ENCODE measurements around the gene STIP1.

DNA sequence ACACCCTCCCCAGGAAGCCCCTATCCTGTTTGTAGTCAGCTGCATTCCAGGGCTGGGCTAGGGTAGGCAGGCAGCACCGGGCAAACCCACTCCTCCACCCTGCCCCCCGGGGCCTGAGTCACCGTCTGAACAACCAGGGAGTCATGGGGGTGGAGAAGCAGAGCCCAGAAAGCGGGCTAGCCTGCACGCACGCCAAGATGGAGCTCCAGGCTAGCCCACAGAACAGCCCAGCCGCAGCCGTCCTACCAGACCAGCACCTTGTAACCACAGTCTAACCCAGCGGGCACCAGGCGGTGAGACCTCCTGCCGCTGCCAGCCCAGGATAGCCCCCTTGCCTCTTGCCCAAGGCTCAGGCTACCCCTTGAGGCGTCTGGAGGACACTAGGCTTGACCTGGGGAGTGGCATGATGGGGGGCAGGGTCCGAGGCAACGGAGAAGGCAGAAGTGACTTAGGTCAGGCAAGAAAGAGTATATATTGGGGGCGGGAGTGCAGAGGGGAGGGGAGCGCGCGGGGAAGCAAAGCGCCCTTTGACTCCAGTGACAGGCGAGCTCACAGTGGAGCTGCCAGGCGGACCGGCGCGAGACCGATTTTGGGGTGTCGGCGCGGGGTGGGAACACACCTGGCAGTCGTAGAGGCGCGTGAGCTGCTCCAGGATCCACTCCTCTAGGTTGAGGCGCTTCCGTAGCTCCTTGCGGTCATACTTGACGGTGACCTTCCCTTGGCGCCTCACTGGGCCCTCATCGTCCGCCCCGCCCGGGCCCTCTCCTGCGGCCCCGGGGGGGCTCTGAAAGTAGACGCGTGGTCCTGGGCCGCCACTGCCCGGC lies 60.0 kb downstream of the STIP1 start:
- TF ChIP-seq, protein P1, sequence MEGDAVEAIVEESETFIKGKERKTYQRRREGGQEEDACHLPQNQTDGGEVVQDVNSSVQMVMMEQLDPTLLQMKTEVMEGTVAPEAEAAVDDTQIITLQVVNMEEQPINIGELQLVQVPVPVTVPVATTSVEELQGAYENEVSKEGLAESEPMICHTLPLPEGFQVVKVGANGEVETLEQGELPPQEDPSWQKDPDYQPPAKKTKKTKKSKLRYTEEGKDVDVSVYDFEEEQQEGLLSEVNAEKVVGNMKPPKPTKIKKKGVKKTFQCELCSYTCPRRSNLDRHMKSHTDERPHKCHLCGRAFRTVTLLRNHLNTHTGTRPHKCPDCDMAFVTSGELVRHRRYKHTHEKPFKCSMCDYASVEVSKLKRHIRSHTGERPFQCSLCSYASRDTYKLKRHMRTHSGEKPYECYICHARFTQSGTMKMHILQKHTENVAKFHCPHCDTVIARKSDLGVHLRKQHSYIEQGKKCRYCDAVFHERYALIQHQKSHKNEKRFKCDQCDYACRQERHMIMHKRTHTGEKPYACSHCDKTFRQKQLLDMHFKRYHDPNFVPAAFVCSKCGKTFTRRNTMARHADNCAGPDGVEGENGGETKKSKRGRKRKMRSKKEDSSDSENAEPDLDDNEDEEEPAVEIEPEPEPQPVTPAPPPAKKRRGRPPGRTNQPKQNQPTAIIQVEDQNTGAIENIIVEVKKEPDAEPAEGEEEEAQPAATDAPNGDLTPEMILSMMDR (IDR thresholded peaks at IDR 0.05): no peak
- TF ChIP-seq POLR2A (IDR thresholded peaks at IDR 0.05): no peak

Data from lower leg skin (tissue), 3 donors.